Thoracic aorta (tissue), 2 donors: ENCODE results near the gene KLK1. TPM values are rescaled to one million over a fixed set of nuclear protein-coding genes. Genes with fewer than 3 reads are reported as not detected.

ENCODE experiments used
- ATAC-seq: fragments of 150-250 bp; one replicate; pipeline ENCODE4 v1.8.0; 2017; ENCODE audit warnings: low read depth; ENCODE audit not compliant: insufficient number of reproducible peaks, low FRiP score
- DNase-seq: peaks from one replicate; pipeline ENCODE4 v3.0.0-alpha.2; 2020; ENCODE audit warnings: low spot score
- H3K27ac ChIP-seq, 2 donors: fragments of 200-600 bp; sonication (generic); 1 replicate in 1 of 2; 2 replicates in 1 of 2; pipeline ENCODE4 v1.5.1; 2016; ENCODE audit warnings: mild to moderate bottlenecking in 2 of 2, moderate library complexity in 2 of 2
- H3K27me3 ChIP-seq: fragments of 200-600 bp; sonication (generic); replicated peaks from 2 replicates; pipeline ENCODE4 v1.6.0; 2016; ENCODE audit warnings: mild to moderate bottlenecking; ENCODE audit not compliant: insufficient read depth
- H3K36me3 ChIP-seq: fragments of 200-600 bp; sonication (generic); one replicate; pipeline ENCODE4 v1.5.1; 2016
- H3K4me1 ChIP-seq, 2 donors: fragments of 200-600 bp; sonication (generic); 1 replicate in 1 of 2; 2 replicates in 1 of 2; pipeline versions ENCODE4 v1.5.1 to v1.6.0; 2016; ENCODE audit warnings: low read depth in 2 of 2, mild to moderate bottlenecking in 1 of 2; ENCODE audit not compliant: control insufficient read depth in 1 of 2
- H3K4me3 ChIP-seq: fragments of 200-600 bp; sonication (generic); 2 replicates; pipeline ENCODE4 v1.5.1; 2016; ENCODE audit warnings: mild to moderate bottlenecking
- H3K9me3 ChIP-seq: fragments of 200-600 bp; sonication (generic); 2 replicates; pipeline ENCODE4 v1.5.1; 2016
- CTCF ChIP-seq: fragments of 200-600 bp; sonication (generic); IDR thresholded peaks from one replicate; pipeline ENCODE4 v1.5.1; 2019; ENCODE audit warnings: antibody characterized with exemption
- total RNA-seq, 2 donors: library from RNA; depleted of rRNA; stranded (reverse); fragments of >200 nt; gene quantifications; one replicate each; pipeline versions ENCODE4 v1.1.0 to v1.2.3, GENCODE V29; 2016

KLK1 gene
- total RNA-seq, 2 donors from 2014 or later, result not detected

- H3K4me3 ChIP-seq, result peak overlapping the region; percentile 71
- H3K4me1 ChIP-seq, result peaks cover 6% of the 10 kb centered on the region in 2 donors
- H3K27ac ChIP-seq, result no peak overlapping the region
- no peak for DNase-seq
- no peaks in the 10 kb centered on the region for H3K27me3 ChIP-seq
- no peaks in the 10 kb centered on the region for H3K36me3 ChIP-seq
- no peak for TF ChIP-seq CTCF
- no peaks in the 10 kb centered on the region for H3K9me3 ChIP-seq
- ATAC-seq, result no peak
These were observed 12.4 kb upstream of the KLK1 start for GRCh38 chr19:50835785-50836542.

GRCh38 chr19:50835103-50835784 lies 11.7 kb upstream of the KLK1 start:
- Histone ChIP-seq H3K4me3 (peak overlapping the region; percentile 71), H3K9me3 (no peaks in the 10 kb centered on the region), H3K27me3 (no peaks in the 10 kb centered on the region), H3K27ac (no peak overlapping the region), H3K36me3 (no peaks in the 10 kb centered on the region), H3K4me1 (peaks cover 6% of the 10 kb centered on the region in 2 donors)
- no peak for DNase-seq
- TF ChIP-seq CTCF, result no peak
- no peak for ATAC-seq

- ATAC-seq (no peak), DNase-seq (no peak)
- peaks cover 6% of the 10 kb centered on the region in 2 donors for H3K4me1 ChIP-seq
- TF ChIP-seq CTCF, result no peak
- H3K27me3 ChIP-seq, result no peaks in the 10 kb centered on the region
- no peaks in the 10 kb centered on the region for H3K9me3 ChIP-seq
- no peak overlapping the region for H3K27ac ChIP-seq
- H3K4me3 ChIP-seq, result no peak overlapping the region
- no peaks in the 10 kb centered on the region for H3K36me3 ChIP-seq
These were observed 10.2 kb upstream of the KLK1 start for GRCh38 chr19:50833802-50834167.

- DNase-seq (no peak), ATAC-seq (no peak)
- H3K9me3 ChIP-seq, result no peaks in the 10 kb centered on the region
- TF ChIP-seq CTCF, result no peak
- H3K4me3 ChIP-seq, result no peak within 1 kb of the TSS
- H3K27ac ChIP-seq, result no peak within 1 kb of the TSS
- peaks cover 6% of the 10 kb centered on the region in 2 donors for H3K4me1 ChIP-seq
- no peaks in the 10 kb centered on the region for H3K27me3 ChIP-seq
- no peaks in the 10 kb centered on the region for H3K36me3 ChIP-seq
These were observed 9.7 kb upstream of the KLK1 start, which contains the start of gene KLK15 for GRCh38 chr19:50833117-50833801. Gene KLK15 (minus strand): TSS chr19:50833574. CDS start chr19:50831492, 2,082 bp downstream.

GRCh38 chr19:50832666-50833065 lies 9.1 kb upstream of the KLK1 start:
- no peak for TF ChIP-seq CTCF
- no peaks in the 10 kb centered on the region for H3K9me3 ChIP-seq
- no peaks in the 10 kb centered on the region for H3K36me3 ChIP-seq
- H3K27me3 ChIP-seq, result no peaks in the 10 kb centered on the region
- ATAC-seq, result no peak
- peaks cover 6% of the 10 kb centered on the region in 2 donors for H3K4me1 ChIP-seq
- H3K4me3 ChIP-seq, result no peak overlapping the region
- no peak for DNase-seq
- no peak overlapping the region for H3K27ac ChIP-seq
